ENCODE measurements around the gene BPIFB2.

The BPIFB2 gene

DNA sequence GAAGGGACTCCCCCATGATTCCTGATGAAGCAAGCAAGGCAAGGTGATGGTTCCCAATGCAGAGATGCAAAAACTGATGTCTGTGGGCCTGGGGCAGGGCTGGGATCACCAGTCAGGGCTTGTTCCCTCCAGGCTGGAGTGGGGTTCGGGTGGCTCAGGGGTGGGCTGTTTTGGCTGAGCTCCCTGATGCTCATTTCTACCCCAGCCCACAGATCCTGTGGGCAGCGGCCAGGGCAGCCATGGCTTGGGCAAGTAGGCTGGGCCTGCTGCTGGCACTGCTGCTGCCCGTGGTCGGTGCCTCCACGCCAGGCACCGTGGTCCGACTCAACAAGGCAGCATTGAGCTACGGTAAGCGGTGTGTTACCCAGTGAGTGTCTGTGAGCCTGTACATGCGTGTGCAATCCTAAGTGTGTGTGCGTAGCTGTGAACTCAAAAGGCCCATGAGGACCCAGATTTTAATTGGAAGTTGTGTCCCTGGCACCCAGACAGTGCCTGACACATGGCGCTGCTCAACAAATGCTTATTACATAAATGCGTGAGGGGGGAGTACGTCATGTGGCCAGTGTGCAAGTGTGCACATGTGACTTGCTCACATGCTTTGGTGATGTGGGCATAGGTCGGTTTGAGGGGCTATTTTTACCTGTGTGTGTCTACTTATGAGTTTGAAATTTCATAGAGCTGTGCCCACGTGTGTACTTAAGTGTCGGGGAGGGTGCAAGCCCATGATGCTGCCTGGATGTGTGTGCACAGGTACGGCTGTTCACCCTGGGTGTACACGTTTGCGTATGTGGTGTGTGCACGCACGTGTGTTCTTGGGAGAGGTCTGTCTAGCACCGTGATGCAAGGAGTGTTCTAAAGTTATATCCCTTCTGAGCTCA is 1.1 kb downstream of the BPIFB2 start:
- no peak for DNase-seq

DNA sequence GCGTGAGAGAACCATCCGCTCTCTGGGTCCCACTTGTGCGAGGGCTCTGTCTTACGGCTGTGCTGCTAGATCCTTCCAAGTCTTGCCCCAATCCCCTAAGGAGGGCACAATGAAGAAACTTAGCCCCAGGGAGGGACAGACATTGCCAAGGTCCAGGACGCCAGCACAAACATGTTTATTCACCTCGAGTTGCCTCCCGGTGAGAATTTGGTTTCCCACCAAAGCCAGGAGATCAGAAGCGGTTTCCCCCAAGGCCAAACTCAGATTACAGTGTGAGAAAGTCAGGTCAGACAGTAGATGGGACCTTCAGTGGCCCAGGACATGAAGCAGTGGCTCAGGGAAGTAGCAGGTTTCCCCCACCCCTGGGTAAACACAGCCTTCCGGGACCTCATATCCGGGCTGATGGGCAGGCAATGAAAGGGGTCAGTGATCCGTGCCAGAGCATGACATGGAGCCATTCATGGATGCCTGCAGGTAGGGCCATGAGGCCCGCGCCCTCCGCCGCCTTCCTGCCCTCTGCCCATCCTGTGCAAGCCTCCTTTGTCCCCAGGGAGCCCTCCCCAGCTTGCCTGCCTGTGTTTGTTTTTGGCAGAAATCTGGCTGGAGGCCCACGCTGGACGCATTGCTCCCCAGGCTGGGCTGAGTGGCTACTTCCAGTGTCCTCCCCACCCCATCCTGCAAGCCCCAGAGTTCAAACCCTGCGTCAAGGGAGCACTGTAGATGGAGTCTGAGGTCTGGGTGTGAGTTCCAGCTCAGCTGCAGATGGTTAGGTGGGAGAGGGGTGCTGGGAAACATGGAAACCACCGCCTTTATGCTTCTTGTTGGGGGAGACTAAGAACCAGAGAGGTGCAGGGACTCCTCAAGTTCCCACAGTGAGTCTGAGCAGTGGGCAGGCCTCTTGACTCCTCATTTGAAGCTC is 2.0 kb downstream of the BPIFB2 start:
- DNase-seq, result no peak

DNA sequence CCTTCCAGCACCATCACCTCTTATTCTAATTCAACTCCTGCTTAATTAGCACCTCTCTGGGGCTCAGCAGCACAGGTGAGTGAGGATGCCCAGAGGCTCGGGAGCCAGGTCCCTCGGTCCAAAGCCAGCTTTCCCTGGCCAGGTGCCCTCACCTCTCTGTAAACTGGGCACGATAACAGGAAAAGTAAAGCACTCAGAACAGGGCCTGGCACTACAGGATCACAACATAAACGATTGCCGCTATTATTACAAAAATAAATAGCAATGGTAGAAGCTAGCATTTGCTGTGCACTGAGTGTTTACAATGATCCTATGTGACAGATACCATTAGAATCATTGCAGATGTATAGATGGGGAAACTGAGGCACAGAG is 2.6 kb downstream of the BPIFB2 start:
- DNase-seq, result no peak

DNA sequence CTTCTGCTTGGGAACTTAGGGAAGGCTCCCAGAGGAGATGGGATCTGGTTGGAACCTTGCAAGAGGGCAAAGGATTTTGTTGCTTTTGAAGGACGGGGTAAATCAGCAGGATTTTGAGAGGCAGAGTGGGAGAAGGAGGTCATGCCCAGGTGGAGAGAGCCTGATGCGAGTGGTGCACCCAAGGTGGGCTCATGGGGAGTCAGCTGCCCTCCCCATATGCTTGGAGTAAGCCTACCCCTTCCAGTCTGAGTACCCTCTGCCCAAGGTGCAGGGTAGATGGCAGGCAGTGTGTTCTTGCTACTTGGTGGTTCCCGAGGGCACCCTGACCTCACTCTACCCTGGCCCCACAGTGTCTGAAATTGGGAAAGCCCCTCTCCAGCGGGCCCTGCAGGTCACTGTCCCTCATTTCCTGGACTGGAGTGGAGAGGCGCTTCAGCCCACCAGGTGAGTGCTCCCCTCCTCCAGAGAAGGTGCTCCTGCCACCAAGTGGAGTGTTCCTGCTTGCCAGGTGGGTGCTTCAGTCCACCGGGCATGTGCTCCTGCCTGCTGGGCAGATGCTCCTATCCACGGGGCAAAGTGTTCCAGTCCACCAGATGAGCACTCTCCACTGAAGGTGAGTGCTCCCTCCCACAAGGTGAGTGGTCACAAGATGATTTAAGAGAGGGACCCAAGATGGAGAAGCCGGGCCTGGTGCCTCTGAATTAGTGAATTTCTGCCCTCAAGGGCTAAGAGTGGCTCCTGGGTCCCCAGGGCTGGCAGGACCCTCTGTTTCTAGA is 3.4 kb downstream of the BPIFB2 start:
- no peak for DNase-seq

DNA sequence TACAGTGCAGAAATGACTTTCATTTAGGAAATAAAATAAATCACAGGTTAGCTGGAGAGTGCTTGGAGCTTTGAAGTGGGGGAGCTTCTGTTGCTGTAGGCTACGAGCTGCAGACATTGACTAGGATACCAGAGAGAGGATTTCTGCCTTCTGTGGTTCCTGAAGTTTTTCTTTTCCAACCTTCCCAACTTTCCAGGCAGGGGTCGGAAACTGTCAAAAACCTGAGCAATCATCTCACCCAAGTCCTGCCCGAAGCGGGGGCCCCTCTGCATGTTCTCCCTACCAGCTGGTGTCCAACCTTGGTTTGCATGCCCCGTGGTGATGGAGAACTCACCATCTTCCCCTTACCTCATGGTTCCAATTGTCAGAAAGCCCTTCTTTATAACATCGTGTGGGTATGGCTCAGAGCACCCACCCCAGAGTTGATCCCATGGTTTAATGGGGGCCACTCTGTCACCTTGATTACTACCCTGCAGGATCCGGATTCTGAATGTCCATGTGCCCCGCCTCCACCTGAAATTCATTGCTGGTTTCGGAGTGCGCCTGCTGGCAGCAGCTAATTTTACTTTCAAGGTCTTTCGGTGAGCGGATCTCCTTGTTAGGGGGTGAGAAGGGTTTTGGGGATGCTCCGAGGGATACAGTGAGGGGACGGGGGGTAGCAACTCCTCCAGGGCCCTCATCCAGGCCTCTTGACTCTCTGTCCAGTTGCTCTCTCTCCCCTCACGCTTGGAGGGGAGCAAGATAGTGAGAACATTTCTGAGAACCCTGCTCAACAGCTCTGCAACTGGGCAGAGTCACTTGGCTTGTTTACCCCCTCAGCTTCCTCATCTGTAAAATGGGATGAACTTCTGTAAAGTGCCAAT is 5.1 kb downstream of the BPIFB2 start:
- DNase-seq, result no peak

DNA sequence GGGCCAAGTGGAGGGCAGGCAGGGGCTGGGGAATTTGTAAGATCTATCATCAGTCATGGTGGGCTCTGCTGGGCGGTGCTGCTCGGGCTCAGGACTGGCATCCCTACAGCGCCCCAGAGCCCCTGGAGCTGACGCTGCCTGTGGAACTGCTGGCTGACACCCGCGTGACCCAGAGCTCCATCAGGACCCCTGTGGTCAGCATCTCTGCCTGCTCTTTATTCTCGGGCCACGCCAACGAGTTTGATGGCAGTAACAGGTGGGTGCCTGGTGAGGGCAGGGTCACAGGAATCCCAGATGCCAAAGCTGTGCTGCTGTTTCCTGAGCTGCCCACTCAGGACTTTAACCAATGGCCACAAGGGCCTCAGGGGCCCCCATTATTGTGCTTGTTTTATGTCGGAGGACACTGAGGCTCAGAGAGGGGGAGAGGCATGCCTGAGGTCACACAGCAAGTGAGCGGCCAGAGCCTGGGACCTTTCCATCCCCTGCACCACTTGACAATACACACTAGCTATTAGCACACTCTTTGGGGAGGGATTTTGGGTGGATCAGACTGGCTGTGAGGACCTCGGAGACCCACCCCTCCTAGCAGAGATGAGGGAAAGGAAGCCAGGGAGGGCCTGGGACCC is 6.3 kb downstream of the BPIFB2 start:
- DNase-seq, result no peak

DNA sequence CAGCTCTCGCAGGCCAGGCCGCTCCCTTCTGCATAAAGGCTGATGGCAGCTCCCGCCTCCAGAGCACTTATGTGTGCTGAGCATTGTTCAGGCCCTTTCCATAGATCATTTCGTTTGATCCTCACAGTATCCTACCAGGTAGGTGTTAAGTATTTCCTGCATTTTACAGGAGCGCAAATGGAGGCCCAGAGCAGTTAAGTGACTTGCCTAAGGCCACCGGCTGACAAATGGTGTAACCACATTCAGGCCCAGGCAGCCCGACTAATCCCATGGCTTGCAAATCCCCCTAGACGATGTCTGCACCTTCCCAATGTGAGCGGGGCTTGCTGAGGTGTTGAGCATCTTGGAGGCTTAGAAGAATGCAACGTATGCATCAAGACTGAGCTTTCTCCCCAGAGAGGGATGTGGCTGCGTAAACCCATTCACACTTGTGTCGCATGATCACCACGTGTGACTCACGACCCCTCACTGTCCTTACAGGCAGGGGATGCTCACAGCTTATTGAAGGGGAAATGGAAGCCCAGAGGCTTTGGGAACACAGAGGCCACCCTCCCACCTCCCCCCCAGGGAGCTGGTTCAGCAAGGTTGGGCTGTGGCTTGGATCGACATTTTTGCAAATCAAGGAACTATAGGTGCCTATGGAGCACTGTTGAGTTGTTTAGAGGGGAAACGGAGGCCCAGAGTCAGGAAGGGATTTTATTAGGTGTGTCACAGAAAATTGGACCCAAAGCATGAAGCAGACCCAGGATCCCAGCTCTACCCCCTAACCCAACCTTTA is 7.0 kb downstream of the BPIFB2 start:
- no peak for DNase-seq

DNA sequence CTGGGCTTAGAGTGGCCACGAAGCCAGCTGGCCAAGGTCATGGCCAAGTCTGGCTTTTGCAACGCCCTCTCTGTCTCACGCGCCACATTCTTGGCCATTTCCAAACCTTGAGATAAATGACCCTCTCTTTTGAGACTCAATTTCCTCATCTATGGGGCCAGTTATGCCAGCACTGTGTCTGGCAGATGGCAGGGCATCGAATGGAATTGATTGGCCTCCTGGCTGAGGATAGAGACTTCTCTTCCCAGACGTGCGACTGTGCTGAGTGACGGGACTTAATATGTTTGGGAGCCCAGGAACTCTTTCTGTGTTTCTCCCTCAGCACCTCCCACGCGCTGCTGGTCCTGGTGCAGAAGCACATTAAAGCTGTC is 7.6 kb downstream of the BPIFB2 start:
- DNase-seq, result no peak

DNA sequence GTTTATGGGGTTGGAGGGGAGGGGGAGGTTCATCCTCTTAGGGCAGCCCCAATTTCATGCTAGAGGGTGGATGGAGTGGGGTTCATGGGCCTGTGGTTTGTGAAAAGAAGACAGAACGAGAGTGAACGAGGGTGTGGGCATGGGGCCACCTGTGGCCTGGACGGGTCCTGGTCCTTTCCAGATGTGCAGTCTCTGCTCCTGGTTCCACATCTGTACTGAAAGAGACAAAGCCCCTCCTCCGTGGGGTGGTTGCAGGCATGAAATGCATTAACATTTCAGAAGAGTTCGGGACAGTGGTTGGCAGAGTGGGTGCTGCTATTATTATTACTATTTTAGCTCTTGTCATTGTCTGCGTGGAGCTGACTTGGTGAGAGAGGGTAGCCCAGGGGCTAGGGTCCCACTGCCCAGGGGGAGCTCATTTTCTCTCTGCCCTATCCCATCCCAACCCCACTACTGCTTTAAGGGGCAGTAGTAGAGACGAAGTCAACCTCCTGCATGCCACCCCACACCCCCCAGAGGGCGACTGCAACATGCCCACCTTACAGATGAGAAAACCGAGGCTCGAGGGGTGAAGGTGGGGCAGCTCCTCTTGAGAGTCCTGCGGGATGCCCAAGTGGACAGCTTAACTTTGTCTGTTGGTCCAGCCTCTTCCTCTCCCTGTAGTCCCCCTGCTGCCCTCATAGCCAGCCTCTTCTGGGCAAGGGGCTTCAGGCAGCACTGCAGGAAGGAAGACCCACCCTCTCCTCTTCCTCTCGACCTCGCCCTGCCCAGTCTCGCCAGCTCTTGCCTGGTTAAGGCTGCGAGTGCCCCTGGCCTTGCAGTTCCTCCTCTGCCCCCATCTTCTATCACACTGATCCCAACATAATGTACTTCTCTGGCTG is 8.4 kb downstream of the BPIFB2 start:
- DNase-seq, result no peak

DNA sequence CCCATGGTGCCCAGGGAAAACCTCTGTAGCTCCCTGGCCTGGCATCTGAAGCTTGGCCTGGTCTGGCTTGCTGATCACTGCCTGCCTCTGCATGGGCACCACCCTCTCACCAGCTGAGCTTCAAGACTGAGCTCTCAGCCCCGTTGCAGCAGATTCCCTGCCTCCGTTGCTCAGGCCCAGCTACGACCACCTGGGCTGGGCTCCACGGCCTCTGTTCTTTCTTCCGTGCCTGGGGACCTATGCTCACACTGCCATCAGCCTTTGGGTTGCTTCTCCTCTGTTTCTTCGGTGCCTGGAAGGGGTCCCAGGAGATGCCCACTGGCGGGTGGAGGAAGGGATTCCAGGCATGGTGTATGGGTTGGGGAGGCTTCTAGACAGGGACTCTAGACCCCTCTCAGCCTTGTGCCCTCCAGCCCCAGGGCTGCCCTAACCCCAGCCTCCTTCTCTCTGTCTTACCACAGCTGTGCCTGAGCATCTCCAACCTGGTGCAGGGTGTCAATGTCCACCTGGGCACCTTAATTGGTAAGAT is 9.1 kb downstream of the BPIFB2 start:
- DNase-seq, result no peak

DNA sequence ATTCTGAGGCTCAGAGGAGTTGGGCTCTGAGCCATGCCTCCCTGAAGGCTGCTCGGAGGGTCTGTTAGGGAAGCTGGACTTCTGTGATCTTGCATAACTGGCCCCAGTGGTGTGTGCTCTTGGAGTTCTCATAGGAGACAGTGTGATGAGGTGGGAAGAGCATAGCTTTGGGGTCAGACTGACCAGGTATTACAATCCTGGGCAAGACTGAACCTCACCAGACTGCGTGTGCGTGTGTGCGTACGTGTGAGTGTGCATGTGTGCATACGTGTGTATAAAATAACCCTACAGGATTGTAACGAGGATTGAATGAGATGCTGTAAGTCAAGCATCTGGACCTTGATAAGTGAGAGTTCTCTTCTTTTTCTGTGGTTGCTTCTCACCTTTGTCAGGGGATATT is 10.0 kb downstream of the BPIFB2 start:
- DNase-seq, result no peak

DNA sequence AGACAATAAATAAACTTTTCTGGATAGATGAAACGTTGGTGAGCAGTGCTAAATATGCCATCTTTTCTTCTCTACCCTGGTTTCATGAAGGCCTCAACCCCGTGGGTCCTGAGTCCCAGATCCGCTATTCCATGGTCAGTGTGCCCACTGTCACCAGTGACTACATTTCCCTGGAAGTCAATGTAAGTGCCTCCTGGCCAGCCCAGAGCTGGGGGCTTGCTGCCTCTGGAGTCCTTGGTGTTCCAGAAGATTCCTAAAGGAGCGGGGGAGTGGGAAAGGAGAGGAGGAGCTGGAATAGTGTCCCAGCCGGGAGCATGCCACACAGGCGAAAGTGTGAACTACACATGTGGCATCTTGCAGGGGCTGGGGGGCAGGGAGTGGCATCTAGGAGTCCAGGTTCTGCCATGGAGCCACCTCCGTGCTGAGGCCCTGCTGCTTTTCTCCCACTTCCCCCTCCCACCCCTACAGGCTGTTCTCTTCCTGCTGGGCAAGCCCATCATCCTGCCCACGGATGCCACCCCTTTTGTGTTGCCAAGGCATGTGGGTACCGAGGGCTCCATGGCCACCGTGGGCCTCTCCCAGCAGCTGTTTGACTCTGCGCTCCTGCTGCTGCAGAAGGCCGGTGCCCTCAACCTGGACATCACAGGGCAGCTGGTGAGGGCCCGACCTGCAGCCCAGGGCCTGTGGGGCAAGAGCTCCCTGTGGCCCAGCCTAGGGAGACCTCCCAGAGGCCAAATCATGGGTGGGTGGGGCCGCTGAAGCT is 10.8 kb downstream of the BPIFB2 start:
- no peak for DNase-seq

DNA sequence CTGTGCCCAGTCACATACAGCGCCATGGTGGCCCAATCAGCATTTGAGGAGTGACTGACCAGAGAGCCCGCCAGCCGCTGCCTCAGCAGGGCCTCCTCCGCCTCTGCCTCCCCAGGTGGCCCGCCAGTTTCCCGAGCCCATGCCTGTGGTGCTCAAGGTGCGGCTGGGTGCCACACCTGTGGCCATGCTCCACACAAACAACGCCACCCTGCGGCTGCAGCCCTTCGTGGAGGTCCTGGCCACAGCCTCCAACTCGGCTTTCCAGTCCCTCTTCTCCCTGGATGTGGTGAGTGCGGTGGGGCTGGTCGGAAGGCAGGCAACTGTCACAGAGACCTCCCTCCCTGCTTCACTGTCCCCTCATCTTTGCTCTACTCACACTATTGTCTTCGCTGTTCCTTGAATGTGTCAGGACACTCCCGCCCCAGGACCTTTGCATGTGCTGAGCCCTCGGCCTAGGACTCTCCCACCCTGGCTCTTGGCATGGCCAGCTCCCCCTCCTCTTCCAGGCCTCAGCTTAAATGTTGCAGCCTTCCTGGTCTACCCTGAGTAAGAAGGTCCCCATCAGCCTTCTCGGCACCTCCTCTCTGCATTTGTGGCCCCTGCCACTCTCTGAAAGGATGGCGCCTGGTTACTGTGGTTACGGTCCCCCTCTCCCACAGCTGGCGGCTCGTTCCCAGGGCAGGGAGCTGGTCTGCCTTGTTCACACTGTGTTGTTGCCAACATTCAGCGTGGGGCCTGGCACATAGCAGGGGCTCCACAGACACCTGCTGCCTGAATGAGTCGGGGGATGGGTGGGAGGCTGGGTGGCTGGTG is 12.2 kb downstream of the BPIFB2 start:
- no peak for DNase-seq

DNA sequence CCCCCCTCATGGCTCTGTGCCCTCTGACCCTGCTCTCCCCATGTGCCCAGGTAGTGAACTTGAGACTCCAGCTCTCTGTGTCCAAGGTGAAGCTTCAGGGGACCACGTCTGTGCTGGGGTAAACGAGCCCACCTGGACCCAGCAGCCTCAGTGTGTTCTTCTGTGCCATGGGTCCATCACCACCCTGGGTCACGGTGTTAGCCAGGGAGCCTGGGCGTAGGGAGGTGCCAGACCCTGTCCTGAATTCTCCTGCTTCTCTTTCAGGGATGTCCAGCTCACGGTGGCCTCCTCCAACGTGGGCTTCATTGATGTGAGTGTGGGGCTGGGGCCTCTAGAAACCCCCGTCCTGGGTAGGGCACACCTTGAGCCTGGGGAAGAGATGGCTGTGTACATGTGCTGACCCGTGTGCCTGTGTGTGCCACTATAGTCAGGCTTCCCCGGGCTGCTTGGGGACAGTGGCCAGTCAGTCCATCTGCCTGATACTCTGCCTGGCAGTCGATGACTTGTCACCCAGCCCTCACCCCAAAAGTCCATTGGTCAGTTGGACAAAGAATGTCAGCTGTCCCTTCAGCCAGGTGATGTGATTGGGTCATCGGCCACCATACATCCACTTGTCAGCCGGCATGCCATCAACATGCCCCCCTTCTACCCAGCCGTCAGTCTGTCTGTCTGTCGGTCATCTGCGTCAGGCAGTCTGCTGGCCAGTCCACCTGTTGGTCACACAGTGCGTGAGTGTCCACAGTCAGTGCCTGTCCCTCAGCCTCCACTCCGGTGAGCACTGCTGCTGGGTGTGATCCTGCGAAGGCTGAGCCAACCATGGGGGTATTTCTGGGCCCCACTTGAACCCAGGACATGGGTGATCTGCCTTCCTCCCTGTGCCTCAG is 13.0 kb downstream of the BPIFB2 start:
- no peak for DNase-seq

DNA sequence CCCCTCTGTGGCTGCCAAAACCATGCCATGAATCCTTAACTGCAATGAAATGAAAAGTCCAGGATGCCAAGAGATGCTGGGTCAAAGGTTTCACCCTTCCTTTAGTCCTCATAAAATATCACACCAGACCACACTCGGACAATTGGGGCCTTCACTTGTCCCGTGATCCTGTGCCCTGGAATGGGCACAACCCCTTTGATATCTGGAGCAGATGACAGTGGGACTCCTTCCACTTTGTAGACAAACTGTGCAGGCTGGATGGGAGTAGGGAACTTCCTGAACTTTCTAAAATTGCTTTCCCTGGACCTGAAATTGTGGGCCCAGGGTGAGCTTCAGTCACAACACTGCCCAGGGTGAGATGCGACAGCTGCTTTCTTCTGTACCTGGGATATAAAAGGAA is 14.4 kb downstream of the BPIFB2 start:
- no peak for DNase-seq

DNA sequence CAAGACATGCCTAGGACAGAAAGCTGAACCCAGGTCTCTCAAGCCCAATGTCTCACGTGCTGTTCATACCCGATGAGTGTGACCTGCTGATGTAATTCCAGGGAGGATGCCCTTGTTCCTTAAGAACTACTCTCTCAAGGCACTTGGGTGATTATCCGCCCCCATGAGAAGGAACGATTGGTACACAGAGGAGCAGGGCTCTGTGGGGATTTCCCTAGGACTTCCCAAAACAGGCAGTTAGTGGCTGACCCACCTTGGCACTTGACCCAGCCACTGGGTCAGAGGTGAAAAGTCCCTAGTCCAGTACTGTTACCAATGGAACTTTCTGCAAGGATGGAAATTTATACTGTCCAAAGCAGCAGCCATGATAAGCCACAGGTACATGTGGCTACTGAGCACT is 14.8 kb downstream of the BPIFB2 start:
- DNase-seq, result no peak

Measured in activated T-cell treated with anti-CD3 and anti-CD28 coated beads for 4 hours (primary cell).